ENCODE results near the gene SUB1.

GRCh38 chr5:32566319-32567111, 18.8 kb upstream of the SUB1 start:
- TF ChIP-seq, protein P1, sequence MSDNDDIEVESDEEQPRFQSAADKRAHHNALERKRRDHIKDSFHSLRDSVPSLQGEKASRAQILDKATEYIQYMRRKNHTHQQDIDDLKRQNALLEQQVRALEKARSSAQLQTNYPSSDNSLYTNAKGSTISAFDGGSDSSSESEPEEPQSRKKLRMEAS (IDR thresholded peaks at IDR 0.05; ENCODE audit: insufficient read depth, insufficient read length): no peak
- TF ChIP-seq POLR2A (IDR thresholded peaks at IDR 0.05; ENCODE audit: low read depth, low read length): no peak
- TF ChIP-seq MYC (IDR thresholded peaks at IDR 0.05; ENCODE audit: low read depth, low read length): no peak
